Erythroblast (primary cell): Measurements from ENCODE around the gene ATP8A1.
"Not testable (repeated sequence)": the region's sequence is repeated elsewhere in the genome, so short reads cannot be mapped to it uniquely, and the experiment has no call there.

ENCODE experiments used
- DNase-seq, 2 experiments: peaks; one replicate each; lab custom pipeline; 2025; lab: John Stamatoyannopoulos, UW
- GATA1 ChIP-seq: IDR thresholded peaks from 2 replicates; pipeline ENCODE4 v1.6.1; 2011; ENCODE audit warnings: low read depth, mild to moderate bottlenecking, control low read depth, low read length, moderate library complexity
- POLR2A ChIP-seq: IDR thresholded peaks from 2 replicates; pipeline ENCODE4 v1.6.1; 2011; ENCODE audit warnings: mild to moderate bottlenecking, low read length

The ATP8A1 gene

GRCh38 chr4:42480717-42481116 is 176.2 kb downstream of the ATP8A1 start:
- DNase-seq: no peak
- no peak for TF ChIP-seq GATA1
- TF ChIP-seq POLR2A: no peak

- DNase-seq: no peak
- TF ChIP-seq POLR2A (no peak), GATA1 (no peak)
Measured at GRCh38 chr4:42480281-42480680, 176.6 kb downstream of the ATP8A1 start.

- DNase-seq: no peak
Measured at GRCh38 chr4:42478946-42479345, 178.0 kb downstream of the ATP8A1 start.

GRCh38 chr4:42478509-42478908 is 178.4 kb downstream of the ATP8A1 start:
- no peak for DNase-seq
- TF ChIP-seq POLR2A (no peak), GATA1 (no peak)

More at GRCh38 chr4:42478946-42479345, 178.0 kb downstream of the ATP8A1 start:
- TF ChIP-seq POLR2A (no peak), GATA1 (no peak)

- no peak for TF ChIP-seq POLR2A
- no peak for TF ChIP-seq GATA1
- DNase-seq: no peak
Measured at GRCh38 chr4:42474406-42474805, 182.5 kb downstream of the ATP8A1 start.

GRCh38 chr4:42473071-42473684 is 183.7 kb downstream of the ATP8A1 start:
- DNase-seq: no peak
- TF ChIP-seq GATA1 (no peak), POLR2A (no peak)

GRCh38 chr4:42471896-42472295 is 185.0 kb downstream of the ATP8A1 start:
- TF ChIP-seq POLR2A: no peak
- TF ChIP-seq GATA1: no peak
- DNase-seq: no peak

GRCh38 chr4:42470023-42470422 is 186.9 kb downstream of the ATP8A1 start:
- TF ChIP-seq POLR2A: no peak
- no peak for TF ChIP-seq GATA1
- DNase-seq: no peak

- DNase-seq: not testable (repeated sequence)
Measured at GRCh38 chr4:42467777-42468176, 189.1 kb downstream of the ATP8A1 start.

- TF ChIP-seq GATA1 (no peak), POLR2A (no peak)
- DNase-seq: no peak
Measured at GRCh38 chr4:42466273-42466844, 190.5 kb downstream of the ATP8A1 start.

GRCh38 chr4:42464550-42465094 is 192.3 kb downstream of the ATP8A1 start:
- TF ChIP-seq GATA1: no peak
- no peak for TF ChIP-seq POLR2A

GRCh38 chr4:42461216-42461615 is 195.7 kb downstream of the ATP8A1 start:
- peak in 1 of 2 experiments; percentile 13 for DNase-seq

More at GRCh38 chr4:42464550-42465094, 192.3 kb downstream of the ATP8A1 start:
- DNase-seq: no peak

GRCh38 chr4:42460043-42460442 is 196.9 kb downstream of the ATP8A1 start:
- TF ChIP-seq POLR2A (no peak), GATA1 (no peak)

GRCh38 chr4:42458657-42459056 is 198.2 kb downstream of the ATP8A1 start:
- no peak for TF ChIP-seq GATA1
- TF ChIP-seq POLR2A: no peak
- no peak for DNase-seq

More at GRCh38 chr4:42460043-42460442, 196.9 kb downstream of the ATP8A1 start:
- no peak for DNase-seq

- TF ChIP-seq GATA1 (no peak), POLR2A (no peak)
- DNase-seq: no peak
Measured at GRCh38 chr4:42454755-42455420, 202.0 kb downstream of the ATP8A1 start.

GRCh38 chr4:42453612-42454011 is 203.3 kb downstream of the ATP8A1 start:
- TF ChIP-seq POLR2A: no peak
- TF ChIP-seq GATA1: no peak

More at GRCh38 chr4:42453612-42454011, 203.3 kb downstream of the ATP8A1 start:
- DNase-seq: no peak
